ENCODE data around the gene RPL10A. TPM values are rescaled to one million over a fixed set of nuclear protein-coding genes. Genes with fewer than 3 reads are reported as not detected.

Gene RPL10A
- total and polyA plus RNA-seq, 10 donors: 962 to 3,148 (median 1,054) TPM

- Histone ChIP-seq H3K4me1 (peaks cover 22 to 62% (median 43%) of the 10 kb centered on the region in 6 donors), H3K4me3 (peak overlapping the region; percentile 62 to 93 (median 78)), H3K36me3 (peaks cover 0 to 64% (median 32%) of the 10 kb centered on the region in 6 donors), H3K27me3 (replicated peaks in 1 of 7) (no peaks in the 10 kb centered on the region), H3K9me3 (no peaks in the 10 kb centered on the region), H3K27ac (peak overlapping the region; percentile 87 to 92 (median 92))
- DNase-seq: peak; percentile 89
- 3 to 4% (median 4%) methylated on average over 22 to 37 of the region's 37 CpGs for WGBS, 5 donors
- intact Hi-C loops (cut with DNase I; ENCODE audit: low total_unique reads): loop anchor here (5.0 kb wide), 1 partner anchor 127 kb away; the partner anchor contains the start of gene PPARD
- TF ChIP-seq CTCF (IDR thresholded peaks at IDR 0.05 in 8 of 11, conservative IDR thresholded peaks at IDR 0.05 in 3 of 11): no peak
- no peak for TF ChIP-seq POLR2A (IDR thresholded peaks at IDR 0.05)
- TF ChIP-seq POLR2AphosphoS5 (IDR thresholded peaks at IDR 0.05): no peak
These were observed 964 bp downstream of the RPL10A start for GRCh38 chr6:35468980-35469750.

- Histone ChIP-seq H3K27me3 (replicated peaks in 1 of 7) (no peaks in the 10 kb centered on the region), H3K27ac (peak overlapping the region in 5 of 8 donors; percentile 89 to 92 (median 92)), H3K4me1 (peaks cover 22 to 62% (median 43%) of the 10 kb centered on the region in 6 donors), H3K4me3 (peak overlapping the region; percentile 62 to 93 (median 78)), H3K36me3 (peaks cover 0 to 71% (median 34%) of the 10 kb centered on the region in 6 donors), H3K9me3 (no peaks in the 10 kb centered on the region)
- 36 to 59% (median 50%) methylated on average over 18 of the region's 18 CpGs for WGBS, 5 donors
- TF ChIP-seq POLR2AphosphoS5 (IDR thresholded peaks at IDR 0.05): no peak
- no peak for TF ChIP-seq POLR2A (IDR thresholded peaks at IDR 0.05)
- TF ChIP-seq CTCF (IDR thresholded peaks at IDR 0.05 in 8 of 11, conservative IDR thresholded peaks at IDR 0.05 in 3 of 11): no peak
- intact Hi-C loops (cut with DNase I; ENCODE audit: low total_unique reads): loop anchor here (5.0 kb wide), 1 partner anchor 128 kb away; the partner anchor contains the start of gene PPARD
- no peak for DNase-seq
These were observed 1.8 kb downstream of the RPL10A start for GRCh38 chr6:35469751-35470662.

- 50 to 71% (median 57%) methylated on average over 3 of the region's 3 CpGs for WGBS, 5 donors
- Histone ChIP-seq H3K27ac (peak overlapping the region in 4 of 8 donors; percentile 9 to 92 (median 92)), H3K27me3 (replicated peaks in 1 of 7) (no peaks in the 10 kb centered on the region), H3K4me3 (peak overlapping the region in 3 of 8 donors; percentile 80 to 93 (median 82)), H3K4me1 (peaks cover 22 to 62% (median 43%) of the 10 kb centered on the region in 6 donors), H3K9me3 (no peaks in the 10 kb centered on the region), H3K36me3 (peaks cover 0 to 75% (median 36%) of the 10 kb centered on the region in 6 donors)
- no peak for DNase-seq
- no peak for TF ChIP-seq POLR2A (IDR thresholded peaks at IDR 0.05)
- intact Hi-C loops (cut with DNase I; ENCODE audit: low total_unique reads): no loop called here
These were observed 2.5 kb downstream of the RPL10A start for GRCh38 chr6:35470663-35471120.

- intact Hi-C loops (cut with DNase I; ENCODE audit: low total_unique reads): no loop called here
- WGBS, 5 donors: 61 to 66% (median 64%) methylated on average over 8 of the region's 8 CpGs
- H3K9me3 ChIP-seq: no peaks in the 10 kb centered on the region
- no peak overlapping the region for H3K4me3 ChIP-seq
- peaks cover 22 to 62% (median 43%) of the 10 kb centered on the region in 6 donors for H3K4me1 ChIP-seq
- no peak for TF ChIP-seq CTCF (IDR thresholded peaks at IDR 0.05 in 8 of 11, conservative IDR thresholded peaks at IDR 0.05 in 3 of 11)
- H3K36me3 ChIP-seq: peaks cover 0 to 66% (median 36%) of the 10 kb centered on the region in 6 donors
- DNase-seq: no peak
- H3K27me3 ChIP-seq (replicated peaks in 1 of 7): no peaks in the 10 kb centered on the region
- H3K27ac ChIP-seq: peak overlapping the region in 4 of 8 donors; percentile 5 to 44 (median 28)
These were observed 3.7 kb downstream of the RPL10A start for GRCh38 chr6:35471836-35472345.

Measured in spleen (tissue), 11 donors.